ENCODE results near the gene MYOCD. TPM values are rescaled to one million over a fixed set of nuclear protein-coding genes. Genes with fewer than 3 reads are reported as not detected.

The MYOCD gene
- polyA plus RNA-seq, 1 donor (not counting 4 experiments of a cell fraction or from before 2014, with no cell fraction given) = not detected

GRCh38 chr17:12688382-12688781 is 22.7 kb downstream of the MYOCD start:
- no peaks in the 10 kb centered on the region for H3K4me1 ChIP-seq (ENCODE audit: control insufficient read depth, extremely low read depth, insufficient read depth, low read length)
- H3K27ac ChIP-seq (ENCODE audit: control insufficient read depth, insufficient read depth, low read length) = no peak overlapping the region
- H2AFZ ChIP-seq (ENCODE audit: control insufficient read depth, low read length) = no peak overlapping the region
- dilution Hi-C loops (cut with MboI; ENCODE audit: extremely low pct_ligation_motif_present, low sequenced_read_pairs) = no loop called here
- no peaks in the 10 kb centered on the region for H3K9me3 ChIP-seq (ENCODE audit: control insufficient read depth, low read depth, low read length)
- H3K9me1 ChIP-seq (ENCODE audit: control insufficient read depth, extremely low read depth, insufficient read depth, low read length) = no peaks in the 10 kb centered on the region
- H3K36me3 ChIP-seq (ENCODE audit: control insufficient read depth in 2 of 2, extremely low read depth in 1 of 2, insufficient read depth in 2 of 2, low read length in 2 of 2) = no peaks in the 10 kb centered on the region
- H3K9ac ChIP-seq (ENCODE audit: control insufficient read depth, extremely low read depth, insufficient read depth, low read length) = no peak overlapping the region
- H3K27me3 ChIP-seq (ENCODE audit: control insufficient read depth, extremely low read depth, insufficient read depth, low read length) = no peaks in the 10 kb centered on the region
- no peak overlapping the region for H3K4me3 ChIP-seq (ENCODE audit: control insufficient read depth in 2 of 3, extremely low read depth in 1 of 3, insufficient read depth in 2 of 3, low read depth in 1 of 3, low read length in 3 of 3)
- no peaks in the 10 kb centered on the region for H3K79me2 ChIP-seq (ENCODE audit: control insufficient read depth, insufficient read depth, low read length)
- FAIRE-seq (no peak), DNase-seq (ENCODE audit: low read depth, low spot score) (no peak)
- no peak overlapping the region for H3K4me2 ChIP-seq (ENCODE audit: control insufficient read depth, extremely low read depth, insufficient read depth, low read depth, low read length)
- no peak for TF ChIP-seq EZH2 (IDR thresholded peaks at IDR 0.05; ENCODE audit: low read length)
- no peak for TF ChIP-seq CTCF (optimal IDR thresholded peaks at IDR 0.05 in 1 of 3, IDR thresholded peaks at IDR 0.05 in 1 of 3, conservative IDR thresholded peaks at IDR 0.05 in 1 of 3; ENCODE audit: extremely low read depth in 1 of 3, insufficient read depth in 2 of 3, low read length in 3 of 3)
- H4K20me1 ChIP-seq (ENCODE audit: control insufficient read depth, extremely low read depth, insufficient read depth, low read length) = no peaks in the 10 kb centered on the region

GRCh38 chr17:12691173-12691572 is 25.5 kb downstream of the MYOCD start:
- Histone ChIP-seq H3K9ac (ENCODE audit: control insufficient read depth, extremely low read depth, insufficient read depth, low read length) (no peak overlapping the region), H3K9me3 (ENCODE audit: control insufficient read depth, low read depth, low read length) (no peaks in the 10 kb centered on the region), H2AFZ (ENCODE audit: control insufficient read depth, low read length) (no peak overlapping the region), H3K4me3 (ENCODE audit: control insufficient read depth in 2 of 3, extremely low read depth in 1 of 3, insufficient read depth in 2 of 3, low read depth in 1 of 3, low read length in 3 of 3) (no peak overlapping the region), H3K27ac (ENCODE audit: control insufficient read depth, insufficient read depth, low read length) (no peak overlapping the region), H3K4me1 (ENCODE audit: control insufficient read depth, extremely low read depth, insufficient read depth, low read length) (no peaks in the 10 kb centered on the region), H3K9me1 (ENCODE audit: control insufficient read depth, extremely low read depth, insufficient read depth, low read length) (no peaks in the 10 kb centered on the region), H3K36me3 (ENCODE audit: control insufficient read depth in 2 of 2, extremely low read depth in 1 of 2, insufficient read depth in 2 of 2, low read length in 2 of 2) (no peaks in the 10 kb centered on the region), H4K20me1 (ENCODE audit: control insufficient read depth, extremely low read depth, insufficient read depth, low read length) (no peaks in the 10 kb centered on the region), H3K4me2 (ENCODE audit: control insufficient read depth, extremely low read depth, insufficient read depth, low read depth, low read length) (no peak overlapping the region), H3K27me3 (ENCODE audit: control insufficient read depth, extremely low read depth, insufficient read depth, low read length) (no peaks in the 10 kb centered on the region), H3K79me2 (ENCODE audit: control insufficient read depth, insufficient read depth, low read length) (no peaks in the 10 kb centered on the region)
- FAIRE-seq (no peak), DNase-seq (ENCODE audit: low read depth, low spot score) (no peak)
- dilution Hi-C loops (cut with MboI; ENCODE audit: extremely low pct_ligation_motif_present, low sequenced_read_pairs) = no loop called here
- no peak for TF ChIP-seq EZH2 (IDR thresholded peaks at IDR 0.05; ENCODE audit: low read length)
- TF ChIP-seq CTCF (optimal IDR thresholded peaks at IDR 0.05 in 1 of 3, IDR thresholded peaks at IDR 0.05 in 1 of 3, conservative IDR thresholded peaks at IDR 0.05 in 1 of 3; ENCODE audit: extremely low read depth in 1 of 3, insufficient read depth in 2 of 3, low read length in 3 of 3) = no peak
